A549 treated with DMSO at 1 μM for 4 hours (cell line): ENCODE measurements around the gene UPK2. TPM values are rescaled to one million over a fixed set of nuclear protein-coding genes. Genes with fewer than 3 reads are reported as not detected.

Experiments
- total RNA-seq: library from RNA; stranded (reverse); fragments of 200-300 nt; extraction: Qiagen RNA extraction; gene quantifications from 5 replicates; pipeline ENCODE4 v1.2.3, GENCODE V29; 2022; ENCODE audit warnings: low read depth

UPK2 gene
- total RNA-seq, result 0.53 to 0.94 TPM (median 0.81 TPM) in 5 replicates

DNA sequence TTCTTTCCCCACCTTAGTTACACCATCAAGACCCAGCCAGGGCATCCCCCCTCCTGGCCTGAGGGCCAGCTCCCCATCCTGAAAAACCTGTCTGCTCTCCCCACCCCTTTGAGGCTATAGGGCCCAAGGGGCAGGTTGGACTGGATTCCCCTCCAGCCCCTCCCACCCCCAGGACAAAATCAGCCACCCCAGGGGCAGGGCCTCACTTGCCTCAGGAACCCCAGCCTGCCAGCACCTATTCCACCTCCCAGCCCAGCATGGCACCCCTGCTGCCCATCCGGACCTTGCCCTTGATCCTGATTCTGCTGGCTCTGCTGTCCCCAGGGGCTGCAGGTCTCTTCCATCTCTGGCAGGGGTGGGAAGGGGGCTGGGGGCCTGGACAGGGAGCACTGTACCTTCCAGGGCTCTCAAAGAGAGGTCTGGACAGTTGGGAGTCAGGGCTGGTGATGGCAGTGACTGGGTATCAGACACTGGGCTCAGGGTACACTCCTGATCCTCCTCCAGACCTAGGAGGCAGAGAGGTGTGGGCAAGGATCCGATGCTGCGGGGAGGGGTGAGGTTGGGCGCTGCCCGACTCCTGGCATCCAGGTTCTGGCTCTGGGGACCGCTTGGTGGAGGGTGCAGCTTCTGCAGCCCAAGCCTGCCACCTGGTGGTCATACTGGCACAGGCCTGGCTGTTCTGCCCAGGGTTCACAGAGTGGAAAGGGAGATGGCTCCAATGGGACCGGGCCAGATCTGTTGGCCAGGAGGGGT, at the start of gene UPK2:
Gene UPK2, plus strand, starts transcription at position 205 of the 753 bp plus-strand sequence. Its CDS starts 53 bp downstream, at position 258.

DNA sequence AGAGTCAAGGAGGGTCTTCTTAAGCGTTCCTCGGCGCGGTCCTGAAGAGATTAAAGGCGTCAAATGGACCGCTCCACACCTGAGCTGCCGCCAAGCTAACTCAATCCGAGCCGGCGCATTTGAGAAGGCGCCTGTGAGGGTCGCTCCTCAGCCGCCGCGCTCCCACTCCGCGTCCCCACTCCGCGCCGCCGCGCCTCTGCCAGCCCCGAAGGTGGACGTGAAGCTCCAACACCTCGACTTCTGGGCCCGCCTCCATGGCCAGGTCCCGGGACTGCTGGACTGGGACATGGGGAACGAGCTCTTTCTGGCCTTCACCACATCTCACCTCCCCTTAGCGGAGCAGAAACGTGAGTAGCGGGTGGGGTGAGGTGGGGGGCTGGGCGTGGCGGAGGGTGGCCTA, 15.5 kb downstream of the UPK2 start, which contains the start of gene FOXR1:
Gene FOXR1, plus strand, starts transcription at position 116 of the 400 bp plus-strand sequence. Its CDS starts 171 bp downstream, at position 287.

DNA sequence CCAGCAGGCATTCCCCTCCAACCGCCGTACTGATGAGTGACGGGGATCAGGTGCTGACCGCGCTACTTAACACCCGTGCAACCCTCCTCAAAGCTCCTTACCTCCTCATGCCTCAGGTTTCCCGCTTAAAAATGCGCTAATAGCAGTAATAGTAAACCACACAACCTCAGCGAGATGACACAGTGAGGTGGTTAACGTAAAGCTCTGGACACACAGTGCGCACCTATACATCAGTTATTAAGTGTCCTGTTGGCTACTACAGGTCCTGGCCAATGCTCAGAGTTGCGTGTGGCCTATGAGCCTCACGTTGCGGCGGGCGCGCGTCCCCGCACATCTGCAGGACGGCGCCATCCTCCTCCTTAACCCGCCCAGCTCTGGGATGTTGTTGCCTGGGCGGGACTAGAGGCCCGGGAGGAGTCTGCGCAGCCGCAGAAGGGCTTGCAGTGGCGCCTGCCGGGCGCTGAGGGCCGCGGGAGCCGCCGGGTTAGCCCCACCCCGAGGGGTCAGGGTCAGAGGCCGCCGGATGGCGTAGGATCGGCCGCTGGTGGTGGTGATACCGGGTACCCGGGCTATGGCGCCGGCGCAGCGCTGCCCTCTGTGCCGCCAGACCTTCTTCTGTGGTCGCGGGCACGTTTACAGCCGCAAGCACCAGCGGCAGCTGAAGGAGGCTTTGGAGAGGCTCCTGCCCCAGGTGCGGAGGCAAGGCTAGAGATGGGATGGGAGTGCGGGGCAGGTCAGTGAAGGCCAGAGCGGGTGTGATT, 41.7 kb downstream of the UPK2 start, which contains the start of gene CENATAC:
Gene CENATAC, plus strand, starts transcription at position 512 of the 761 bp plus-strand sequence. Its CDS starts 60 bp downstream, at position 572.

Other genes with a start within 250 kb of the UPK2 start
- 24.1 to 32.8 TPM (median 31.4 TPM) in 5 replicates for gene DDX6, start 165.1 kb upstream of the UPK2 start, total RNA-seq
- gene CXCR5, start 72.4 kb upstream of the UPK2 start, total RNA-seq, result 0.07 to 0.24 TPM (median 0.20 TPM) in 5 replicates
- gene BCL9L, start 30.4 kb upstream of the UPK2 start, total RNA-seq, result 86.6 to 141 TPM (median 122 TPM) in 5 replicates
- not detected in 5 replicates for gene FOXR1, start 15.5 kb downstream of the UPK2 start, total RNA-seq
- 10.0 to 18.0 TPM (median 11.3 TPM) in 5 replicates for gene CENATAC, start 41.8 kb downstream of the UPK2 start, total RNA-seq
- gene RPS25, start 62.0 kb downstream of the UPK2 start, total RNA-seq, result 759 to 1,109 TPM (median 829 TPM) in 5 replicates
- gene TRAPPC4, start 62.5 kb downstream of the UPK2 start, total RNA-seq, result 57.0 to 64.6 TPM (median 62.7 TPM) in 5 replicates
- gene SLC37A4, start 74.6 kb downstream of the UPK2 start, total RNA-seq, result 10.3 to 11.8 TPM (median 11.0 TPM) in 5 replicates
- gene HYOU1, start 100.9 kb downstream of the UPK2 start, total RNA-seq, result 46.0 to 54.7 TPM (median 51.4 TPM) in 5 replicates
- 10.7 to 13.6 TPM (median 12.8 TPM) in 5 replicates for gene VPS11, start 111.5 kb downstream of the UPK2 start, total RNA-seq
- 45.9 to 53.9 TPM (median 52.6 TPM) in 5 replicates for gene HMBS, start 128.6 kb downstream of the UPK2 start, total RNA-seq
- gene DPAGT1, start 145.6 kb downstream of the UPK2 start, total RNA-seq, result 35.9 to 44.7 TPM (median 42.6 TPM) in 5 replicates
- 5.2 to 7.0 TPM (median 6.6 TPM) in 5 replicates for gene C2CD2L, start 151.0 kb downstream of the UPK2 start, total RNA-seq
- gene HINFP, start 165.3 kb downstream of the UPK2 start, total RNA-seq, result 10.4 to 11.9 TPM (median 10.9 TPM) in 5 replicates
- 0.19 to 0.36 TPM (median 0.25 TPM) in 5 replicates for gene ABCG4, start 192.8 kb downstream of the UPK2 start, total RNA-seq
- gene NLRX1, start 212.4 kb downstream of the UPK2 start, total RNA-seq, result 9.3 to 11.7 TPM (median 11.5 TPM) in 5 replicates
- 0.07 to 0.25 TPM (median 0.17 TPM) in 3 of 5 replicates, not detected in the others for gene NHERF4, start 229.2 kb downstream of the UPK2 start, total RNA-seq